ENCODE results near the gene S100PBP. TPM values are rescaled to one million over a fixed set of nuclear protein-coding genes. Genes with fewer than 3 reads are reported as not detected.
"Not testable (repeated sequence)": the region's sequence is repeated elsewhere in the genome, so short reads cannot be mapped to it uniquely, and the experiment has no call there.

The S100PBP gene
- total RNA-seq, 1 experiment from 2014 or later: 33.7 TPM

GRCh38 chr1:32900371-32900955 is 83.0 kb downstream of the S100PBP start:
- DNase-seq (ENCODE audit: low read depth): no peak

GRCh38 chr1:32900956-32901822 is 83.7 kb downstream of the S100PBP start, which contains the start of gene TMEM54:
TSS of gene TMEM54 (minus strand) at chr1:32901389. CDS start at chr1:32901238, 151 bp downstream.
- DNase-seq (ENCODE audit: low read depth): no peak

GRCh38 chr1:32901823-32902534 is 84.5 kb downstream of the S100PBP start:
- no peak for DNase-seq (ENCODE audit: low read depth)

- DNase-seq (ENCODE audit: low read depth): no peak
These were observed 85.1 kb downstream of the S100PBP start for GRCh38 chr1:32902535-32902920.

- no peak for DNase-seq (ENCODE audit: low read depth)
These were observed 86.7 kb downstream of the S100PBP start for GRCh38 chr1:32903991-32904785.

GRCh38 chr1:32904797-32905196 is 87.3 kb downstream of the S100PBP start:
- DNase-seq (ENCODE audit: low read depth): no peak

GRCh38 chr1:32905588-32905987 is 88.1 kb downstream of the S100PBP start:
- DNase-seq (ENCODE audit: low read depth): not testable (repeated sequence)

GRCh38 chr1:32906654-32907053 is 89.2 kb downstream of the S100PBP start:
- DNase-seq (ENCODE audit: low read depth): no peak

- no peak for DNase-seq (ENCODE audit: low read depth)
These were observed 90.0 kb downstream of the S100PBP start for GRCh38 chr1:32907435-32907834.

Other genes starting within 250 kb of the S100PBP start
- gene ZBTB8OS, start 167.1 kb upstream of the S100PBP start, total RNA-seq (2014; rRNA removed): 33.0 and 34.3 TPM in 2 replicates
- gene RBBP4, start 166.4 kb upstream of the S100PBP start, total RNA-seq (2014; rRNA removed): 114 and 150 TPM in 2 replicates
- 50.5 and 55.2 TPM in 2 replicates for gene SYNC, start 114.9 kb upstream of the S100PBP start, total RNA-seq (2014; rRNA removed)
- 57.8 and 64.5 TPM in 2 replicates for gene YARS1, start 295 bp upstream of the S100PBP start, total RNA-seq (2014; rRNA removed)
- 8.7 and 28.5 TPM in 2 replicates for gene FNDC5, start 53.3 kb downstream of the S100PBP start, total RNA-seq (2014; rRNA removed)
- gene HPCA, start 68.8 kb downstream of the S100PBP start, total RNA-seq (2014; rRNA removed): not detected in 2 replicates
- 48.5 and 60.5 TPM in 2 replicates for gene TMEM54, start 83.7 kb downstream of the S100PBP start, total RNA-seq (2014; rRNA removed)
- 12.9 and 13.7 TPM in 2 replicates for gene RNF19B, start 147.2 kb downstream of the S100PBP start, total RNA-seq (2014; rRNA removed)
- gene AK2, start 219.2 kb downstream of the S100PBP start, total RNA-seq (2014; rRNA removed): 182 and 189 TPM in 2 replicates

Measured in LHCN-M2 (cell line).